ENCODE data around the gene TPH1. TPM values are rescaled to one million over a fixed set of nuclear protein-coding genes. Genes with fewer than 3 reads are reported as not detected.

Gene TPH1
- total and polyA plus RNA-seq, 10 of the 15 experiments (the other 5 are each of a cell fraction or from before 2014, with no cell fraction given): 0.05 to 0.82 (median 0.29) TPM

GRCh38 chr11:18019650-18020049 lies 26.4 kb downstream of the TPH1 start:
- ChIA-PET RAD21 (ENCODE audit: unreplicated experiment) (no interaction called here), SMC1A (ENCODE audit: uncharacterized antibody, unreplicated experiment) (interaction anchor here (1.0 to 1.5 kb wide), 2 partner anchors 10 to 28 kb away, joined by 3 read pairs; no protein-coding TSS in a partner anchor), POLR2A (no interaction called here), CTCF (interaction anchor here (1.6 kb wide), 1 partner anchor 10 kb away, joined by 3 read pairs; no protein-coding TSS in a partner anchor)
- H3K79me2 ChIP-seq (ENCODE audit: control insufficient read depth, insufficient read depth, low read length): no peaks in the 10 kb centered on the region
- H3K9ac ChIP-seq (ENCODE audit: control insufficient read depth, insufficient read depth, low read length): no peak overlapping the region
- ATAC-seq (no peak), DNase-seq (ENCODE audit: low read depth, low spot score) (no peak), FAIRE-seq (no peak)
- no peaks in the 10 kb centered on the region for H3K9me3 ChIP-seq (replicated peaks; ENCODE audit: control insufficient read depth, insufficient read depth, low read length)
- no peaks in the 10 kb centered on the region for H3K27me3 ChIP-seq (replicated peaks in 1 of 2; ENCODE audit: control insufficient read depth in 2 of 2, insufficient read depth in 2 of 2, low read length in 1 of 2)
- in situ Hi-C loops (cut with MboI) (no loop called here), intact Hi-C loops (cut with micrococcal nuclease; ENCODE audit: unreplicated experiment) (no loop called here)
- no peaks in the 10 kb centered on the region for H4K20me1 ChIP-seq (ENCODE audit: control insufficient read depth, insufficient read depth)
- no peak overlapping the region for H3K4me3 ChIP-seq
- peaks cover 3% of the 10 kb centered on the region for H3K4me1 ChIP-seq (ENCODE audit: control insufficient read depth, insufficient read depth, low read length)
- no peak overlapping the region for H3K27ac ChIP-seq (ENCODE audit: control insufficient read depth, insufficient read depth)
- BruUV-seq (replicated peaks): no TSS peak
- TF ChIP-seq WRNIP1 (IDR thresholded peaks at IDR 0.05; ENCODE audit: borderline replicate concordance, low read depth, low read length): no peak
- no peak for TF ChIP-seq SMAD5 (IDR thresholded peaks at IDR 0.05; ENCODE audit: low read depth)
- no peak for TF ChIP-seq SMARCA5 (IDR thresholded peaks at IDR 0.05)
- no peak for TF ChIP-seq ZSCAN29 (IDR thresholded peaks at IDR 0.05)
- TF ChIP-seq ASH2L (IDR thresholded peaks at IDR 0.05; ENCODE audit: borderline replicate concordance, low read depth): no peak
- TF ChIP-seq BHLHE40 (IDR thresholded peaks at IDR 0.05; ENCODE audit: borderline replicate concordance in 1 of 2, low read depth in 2 of 2, low read length in 1 of 2): no peak
- no peak for TF ChIP-seq ZNF384 (IDR thresholded peaks at IDR 0.05; ENCODE audit: borderline replicate concordance, low read depth, low read length)
- no peak for TF ChIP-seq SKIL (IDR thresholded peaks at IDR 0.05; ENCODE audit: low read depth, poor library complexity, severe bottlenecking)
- no peak for TF ChIP-seq NR2C2 (IDR thresholded peaks at IDR 0.05; ENCODE audit: borderline replicate concordance, control insufficient read depth, insufficient read length, low read depth)
- TF ChIP-seq PAX5 (IDR thresholded peaks at IDR 0.05; ENCODE audit: borderline replicate concordance, low read depth, low read length): no peak
- TF ChIP-seq IRF4 (IDR thresholded peaks at IDR 0.05; ENCODE audit: low read depth, low read length): no peak
- no peak for TF ChIP-seq ATF3 (IDR thresholded peaks at IDR 0.05; ENCODE audit: borderline replicate concordance, extremely low read depth, low read depth, low read length)
- no peak for TF ChIP-seq IKZF1 (conservative IDR thresholded peaks at IDR 0.05)
- no peak for TF ChIP-seq CHD4 (IDR thresholded peaks at IDR 0.05)
- TF ChIP-seq HDAC6 (IDR thresholded peaks at IDR 0.05; ENCODE audit: unreplicated experiment): no peak
- TF ChIP-seq ETV6 (conservative IDR thresholded peaks at IDR 0.05 in 1 of 2, IDR thresholded peaks at IDR 0.05 in 1 of 2; ENCODE audit: borderline replicate concordance in 1 of 2, low read depth in 1 of 2): no peak
- no peak for TF ChIP-seq ZNF207 (IDR thresholded peaks at IDR 0.05; ENCODE audit: borderline replicate concordance)
- no peak for TF ChIP-seq IRF3 (IDR thresholded peaks at IDR 0.05)
- TF ChIP-seq ZBTB33 (IDR thresholded peaks at IDR 0.05): no peak
- no peak overlapping the region for H2AFZ ChIP-seq (ENCODE audit: control insufficient read depth, low read depth, low read length)
- H3K36me3 ChIP-seq (ENCODE audit: control insufficient read depth in 2 of 2, insufficient read depth in 2 of 2, low read length in 1 of 2): no peaks in the 10 kb centered on the region
- no peak overlapping the region for H3K4me2 ChIP-seq (ENCODE audit: control insufficient read depth, insufficient read depth)
